HG02798 (cell line): ENCODE data around the gene KIF26B.

Source experiments
- ATAC-seq: cut with Tn5 transposase; IDR thresholded peaks from one replicate; pipeline ENCODE4 v1.9.1; 2021; ENCODE audit warnings: mild to moderate bottlenecking; ENCODE audit not compliant: unreplicated experiment, poor library complexity

KIF26B gene

GRCh38 chr1:245404952-245405351, 250.2 kb downstream of the KIF26B start:
- no peak for ATAC-seq

- ATAC-seq = no peak
Observed at GRCh38 chr1:245406426-245406825, 251.6 kb downstream of the KIF26B start.

- no peak for ATAC-seq
Observed at GRCh38 chr1:245407983-245408382, 253.2 kb downstream of the KIF26B start.

- no peak for ATAC-seq
Observed at GRCh38 chr1:245409341-245410195, 254.8 kb downstream of the KIF26B start.

- no peak for ATAC-seq
Observed at GRCh38 chr1:245411245-245412036, 256.7 kb downstream of the KIF26B start.

- no peak for ATAC-seq
Observed at GRCh38 chr1:245412306-245412705, 257.5 kb downstream of the KIF26B start.

GRCh38 chr1:245416781-245417180, 262.0 kb downstream of the KIF26B start:
- no peak for ATAC-seq

GRCh38 chr1:245418077-245418476, 263.3 kb downstream of the KIF26B start:
- no peak for ATAC-seq

GRCh38 chr1:245419461-245419978, 264.7 kb downstream of the KIF26B start:
- ATAC-seq = no peak

GRCh38 chr1:245419989-245420388, 265.2 kb downstream of the KIF26B start:
- no peak for ATAC-seq

- ATAC-seq = no peak
Observed at GRCh38 chr1:245420926-245421325, 266.1 kb downstream of the KIF26B start.

- no peak for ATAC-seq
Observed at GRCh38 chr1:245428681-245429080, 273.9 kb downstream of the KIF26B start.

GRCh38 chr1:245431706-245432105, 276.9 kb downstream of the KIF26B start:
- ATAC-seq = no peak

- ATAC-seq = no peak
Observed at GRCh38 chr1:245432228-245432875, 277.6 kb downstream of the KIF26B start.

- ATAC-seq = no peak
Observed at GRCh38 chr1:245433561-245433960, 278.8 kb downstream of the KIF26B start.

GRCh38 chr1:245434280-245434679, 279.5 kb downstream of the KIF26B start:
- no peak for ATAC-seq

GRCh38 chr1:245436407-245436806, 281.6 kb downstream of the KIF26B start:
- no peak for ATAC-seq

GRCh38 chr1:245437369-245438062, 282.7 kb downstream of the KIF26B start:
- no peak for ATAC-seq

GRCh38 chr1:245440922-245441321, 286.1 kb downstream of the KIF26B start:
- ATAC-seq = no peak

- ATAC-seq = no peak
Observed at GRCh38 chr1:245441689-245442088, 286.9 kb downstream of the KIF26B start.
